Measurements from ENCODE around the gene BCL11A. TPM values are rescaled to one million over a fixed set of nuclear protein-coding genes. Genes with fewer than 3 reads are reported as not detected.

Gene BCL11A
- total RNA-seq, 2 experiments from 2014 or later, result 0.45 to 0.54 TPM

GRCh38 chr2:60488291-60488690 is 65.2 kb downstream of the BCL11A start:
- TF ChIP-seq CTCF (IDR thresholded peaks at IDR 0.05), result no peak
- no peak for DNase-seq
- ChIA-PET CTCF (no interaction called here), POLR2A (no interaction called here)
- ATAC-seq, result no peak
- no peak overlapping the region for H3K27ac Mint-ChIP-seq
- H3K4me3 Mint-ChIP-seq, result no peak overlapping the region
- H3K27me3 Mint-ChIP-seq, result peaks cover 7% of the 10 kb centered on the region
- no peaks in the 10 kb centered on the region for H3K36me3 Mint-ChIP-seq (ENCODE audit: low read depth)
- H3K9me3 Mint-ChIP-seq, result no peaks in the 10 kb centered on the region
- intact Hi-C loops (cut with micrococcal nuclease), result no loop called here
- no peaks in the 10 kb centered on the region for H3K4me1 Mint-ChIP-seq (ENCODE audit: low read depth)

DNA sequence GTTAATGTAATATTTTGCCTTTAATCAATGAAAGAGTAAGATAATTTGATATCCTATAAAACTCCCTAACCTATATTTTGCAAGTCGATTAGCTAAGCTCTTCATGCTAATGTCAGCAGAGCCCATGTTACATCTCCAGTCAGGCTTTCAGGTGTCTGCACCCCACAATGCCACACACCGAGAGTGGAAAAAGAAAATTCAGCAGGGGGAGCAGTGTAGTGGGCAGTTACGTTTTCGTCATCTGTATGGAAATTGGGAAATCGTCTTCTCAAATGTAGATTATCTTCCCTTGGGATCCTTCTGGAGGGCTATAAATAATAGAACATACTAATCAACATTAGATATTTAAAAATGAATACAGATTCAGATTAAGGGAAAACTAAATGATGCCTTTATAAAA is 66.3 kb downstream of the BCL11A start:
- no peaks in the 10 kb centered on the region for H3K9me3 Mint-ChIP-seq
- H3K4me3 Mint-ChIP-seq, result no peak overlapping the region
- H3K4me1 Mint-ChIP-seq (ENCODE audit: low read depth), result no peaks in the 10 kb centered on the region
- ChIA-PET CTCF (no interaction called here), POLR2A (no interaction called here)
- DNase-seq (no peak), ATAC-seq (no peak)
- H3K27ac Mint-ChIP-seq, result no peak overlapping the region
- H3K36me3 Mint-ChIP-seq (ENCODE audit: low read depth), result no peaks in the 10 kb centered on the region
- no peak for TF ChIP-seq CTCF (IDR thresholded peaks at IDR 0.05)
- peaks cover 7% of the 10 kb centered on the region for H3K27me3 Mint-ChIP-seq
- intact Hi-C loops (cut with micrococcal nuclease), result no loop called here

DNA sequence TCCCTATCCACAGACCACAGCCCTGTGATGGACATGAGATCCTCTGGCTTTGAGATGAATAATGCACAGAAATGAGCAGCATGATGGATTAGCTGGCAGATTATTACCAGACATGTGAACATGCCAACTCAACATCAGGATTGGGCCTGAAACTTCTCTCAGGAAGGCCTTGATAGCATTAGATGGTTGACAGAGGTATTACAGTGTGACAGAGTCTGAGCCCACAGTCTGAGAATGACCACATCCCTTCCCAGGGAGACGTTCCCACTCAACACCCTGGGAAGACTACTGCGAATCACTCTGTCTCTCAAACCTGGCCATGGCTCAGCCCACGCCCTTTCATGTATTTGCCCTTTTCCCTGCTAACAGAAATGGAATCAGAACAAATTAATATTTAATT is 66.9 kb downstream of the BCL11A start:
- no peak overlapping the region for H3K27ac Mint-ChIP-seq
- ChIA-PET CTCF (interaction anchor here (1.3 kb wide), 1 partner anchor 63 kb away, joined by 5 read pairs; no protein-coding TSS in a partner anchor), POLR2A (no interaction called here)
- peaks cover 5% of the 10 kb centered on the region for H3K27me3 Mint-ChIP-seq
- H3K4me1 Mint-ChIP-seq (ENCODE audit: low read depth), result no peaks in the 10 kb centered on the region
- no peak for ATAC-seq
- intact Hi-C loops (cut with micrococcal nuclease), result no loop called here
- no peak overlapping the region for H3K4me3 Mint-ChIP-seq
- TF ChIP-seq CTCF (IDR thresholded peaks at IDR 0.05), result no peak
- H3K9me3 Mint-ChIP-seq, result no peaks in the 10 kb centered on the region
- DNase-seq, result no peak
- H3K36me3 Mint-ChIP-seq (ENCODE audit: low read depth), result no peaks in the 10 kb centered on the region

- DNase-seq (no peak), ATAC-seq (no peak)
- Mint-ChIP-seq H3K4me1 (ENCODE audit: low read depth) (no peaks in the 10 kb centered on the region), H3K9me3 (no peaks in the 10 kb centered on the region), H3K27me3 (peaks cover 5% of the 10 kb centered on the region), H3K27ac (no peak overlapping the region), H3K36me3 (ENCODE audit: low read depth) (no peaks in the 10 kb centered on the region), H3K4me3 (no peak overlapping the region)
- intact Hi-C loops (cut with micrococcal nuclease), result no loop called here
- POLR2A ChIA-PET, result no interaction called here
- CTCF ChIA-PET, result interaction anchor here (1.3 kb wide), 1 partner anchor 64 kb away, joined by 5 read pairs; no protein-coding TSS in a partner anchor
- TF ChIP-seq CTCF (IDR thresholded peaks at IDR 0.05), result no peak
Observed at GRCh38 chr2:60486067-60486466, 67.4 kb downstream of the BCL11A start.

DNA sequence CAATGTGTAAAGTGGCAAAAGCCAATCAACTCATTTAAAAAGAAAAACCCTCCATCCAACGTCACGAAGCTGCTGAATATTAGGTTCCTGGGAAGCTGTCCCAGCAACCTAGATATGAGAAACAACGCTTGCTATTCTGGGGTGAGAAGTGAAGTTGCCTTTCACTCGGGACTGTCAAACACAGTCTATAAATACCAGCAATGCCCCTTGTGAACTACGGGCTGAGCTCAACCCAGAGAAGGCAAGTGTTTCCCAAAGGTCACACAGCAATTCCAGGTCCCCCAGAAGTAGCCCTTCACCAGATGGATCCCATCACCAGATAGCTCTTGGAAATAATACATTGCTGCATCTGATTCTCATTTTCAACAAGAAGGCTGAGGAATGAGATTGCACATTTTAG is 67.9 kb downstream of the BCL11A start:
- ChIA-PET CTCF (interaction anchor here (1.3 kb wide), 1 partner anchor 64 kb away, joined by 5 read pairs; no protein-coding TSS in a partner anchor), POLR2A (no interaction called here)
- DNase-seq, result no peak
- H3K27ac Mint-ChIP-seq, result no peak overlapping the region
- H3K4me3 Mint-ChIP-seq, result no peak overlapping the region
- no peak for TF ChIP-seq CTCF (IDR thresholded peaks at IDR 0.05)
- peaks cover 5% of the 10 kb centered on the region for H3K27me3 Mint-ChIP-seq
- no peaks in the 10 kb centered on the region for H3K36me3 Mint-ChIP-seq (ENCODE audit: low read depth)
- ATAC-seq, result no peak
- no peaks in the 10 kb centered on the region for H3K4me1 Mint-ChIP-seq (ENCODE audit: low read depth)
- no peaks in the 10 kb centered on the region for H3K9me3 Mint-ChIP-seq
- intact Hi-C loops (cut with micrococcal nuclease), result no loop called here
